HEK293 (cell line): ENCODE data around the gene RAB5IF.

Experiments
- KLF16 ChIP-seq: fragments of 450-650 bp; formaldehyde crosslinking; IDR thresholded peaks from 2 replicates; pipeline ENCODE4 v1.5.1; 2017; ENCODE audit warnings: missing biosample characterization, missing genetic modification characterization
- SP2 ChIP-seq: fragments of 450-650 bp; formaldehyde crosslinking; IDR thresholded peaks from 2 replicates; pipeline ENCODE4 v1.5.1; 2016; ENCODE audit warnings: missing biosample characterization, missing genetic modification characterization
- ZFHX2 ChIP-seq: fragments of 450-650 bp; formaldehyde crosslinking; conservative IDR thresholded peaks from 2 replicates; pipeline ENCODE4 v1.5.1; 2016; ENCODE audit warnings: missing biosample characterization, missing genetic modification characterization
- ZNF157 ChIP-seq: fragments of 450-650 bp; formaldehyde crosslinking; IDR thresholded peaks from 2 replicates; pipeline ENCODE4 v1.5.1; 2016; ENCODE audit warnings: missing biosample characterization, missing genetic modification characterization
- ZNF274 ChIP-seq, 2 experiments: fragments of 200-500 bp in 1 of 2; fragments of 450-650 bp in 1 of 2; sonication (Bioruptor generic) in 1 of 2; formaldehyde crosslinking in 1 of 2; IDR thresholded peaks; 2 replicates each; pipeline versions ENCODE4 v1.5.1 to v1.6.1; 2014 to 2016; ENCODE audit warnings: borderline replicate concordance in 1 of 2, inconsistent platforms in 1 of 2, low read length in 1 of 2, missing biosample characterization in 1 of 2, missing genetic modification characterization in 1 of 2
- ZNF510 ChIP-seq: fragments of 450-650 bp; formaldehyde crosslinking; IDR thresholded peaks from 2 replicates; pipeline ENCODE4 v1.5.1; 2018; ENCODE audit warnings: mild to moderate bottlenecking, missing genetic modification characterization, missing biosample characterization; ENCODE audit not compliant: insufficient replicate concordance
- ZNF549 ChIP-seq: fragments of 450-650 bp; IDR thresholded peaks from 2 replicates; pipeline ENCODE4 v1.5.1; 2018; ENCODE audit warnings: missing biosample characterization, missing genetic modification characterization, mild to moderate bottlenecking, inconsistent platforms, moderate library complexity
- ZSCAN23 ChIP-seq: fragments of 450-650 bp; formaldehyde crosslinking; IDR thresholded peaks from 2 replicates; pipeline ENCODE4 v1.5.1; 2016; ENCODE audit warnings: missing biosample characterization, missing genetic modification characterization
- TF ChIP-seq, protein P1 (sequence below): fragments of 450-650 bp; formaldehyde crosslinking; IDR thresholded peaks from 2 replicates; pipeline ENCODE4 v1.5.1; 2016; ENCODE audit warnings: missing biosample characterization, missing genetic modification characterization
- TF ChIP-seq, protein P2 (sequence below): fragments of 450-650 bp; formaldehyde crosslinking; IDR thresholded peaks from 2 replicates; pipeline ENCODE4 v1.5.1; 2016; ENCODE audit warnings: missing biosample characterization, missing genetic modification characterization
- TF ChIP-seq, protein P3 (sequence below): fragments of 450-650 bp; formaldehyde crosslinking; IDR thresholded peaks from 2 replicates; pipeline ENCODE4 v1.5.1; 2016; ENCODE audit warnings: missing biosample characterization, missing genetic modification characterization
- TF ChIP-seq, protein P4 (sequence below): fragments of 450-650 bp; formaldehyde crosslinking; IDR thresholded peaks from 2 replicates; pipeline ENCODE4 v1.5.1; 2016; ENCODE audit warnings: missing biosample characterization, missing genetic modification characterization
- TF ChIP-seq, protein P5 (sequence below): fragments of 450-650 bp; formaldehyde crosslinking; IDR thresholded peaks from 2 replicates; pipeline ENCODE4 v1.5.1; 2016; ENCODE audit warnings: missing biosample characterization, missing genetic modification characterization
- TF ChIP-seq, protein P6 (sequence below): fragments of 450-650 bp; formaldehyde crosslinking; IDR thresholded peaks from 2 replicates; pipeline ENCODE4 v1.5.1; 2017; ENCODE audit warnings: missing biosample characterization, missing genetic modification characterization

DNA sequence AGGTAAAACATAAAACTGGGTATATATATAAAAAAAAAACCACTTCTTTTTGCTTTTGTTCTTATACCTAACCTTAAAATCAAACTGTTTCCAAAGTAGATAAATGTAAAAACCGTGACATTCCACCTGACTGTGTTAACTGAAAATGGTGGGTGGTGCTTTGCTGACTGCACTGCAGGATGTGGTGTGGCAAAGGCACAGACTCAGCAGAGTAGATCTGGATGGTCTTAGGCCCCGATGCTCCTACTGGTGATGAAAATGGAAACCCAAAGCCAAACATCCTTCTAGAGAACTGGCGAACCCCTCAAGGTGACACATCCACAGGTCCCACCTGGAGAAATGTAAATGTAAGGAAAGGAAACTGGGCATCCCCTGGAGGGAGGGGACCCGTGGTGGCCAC, 23.3 kb upstream of the RAB5IF start:
- no peak for TF ChIP-seq ZNF274 (IDR thresholded peaks at IDR 0.05; ENCODE audit: low read length)
- no peak for TF ChIP-seq ZNF274 (tag by site-specific recombination; IDR thresholded peaks at IDR 0.05; ENCODE audit: borderline replicate concordance)
- TF ChIP-seq, protein P1, sequence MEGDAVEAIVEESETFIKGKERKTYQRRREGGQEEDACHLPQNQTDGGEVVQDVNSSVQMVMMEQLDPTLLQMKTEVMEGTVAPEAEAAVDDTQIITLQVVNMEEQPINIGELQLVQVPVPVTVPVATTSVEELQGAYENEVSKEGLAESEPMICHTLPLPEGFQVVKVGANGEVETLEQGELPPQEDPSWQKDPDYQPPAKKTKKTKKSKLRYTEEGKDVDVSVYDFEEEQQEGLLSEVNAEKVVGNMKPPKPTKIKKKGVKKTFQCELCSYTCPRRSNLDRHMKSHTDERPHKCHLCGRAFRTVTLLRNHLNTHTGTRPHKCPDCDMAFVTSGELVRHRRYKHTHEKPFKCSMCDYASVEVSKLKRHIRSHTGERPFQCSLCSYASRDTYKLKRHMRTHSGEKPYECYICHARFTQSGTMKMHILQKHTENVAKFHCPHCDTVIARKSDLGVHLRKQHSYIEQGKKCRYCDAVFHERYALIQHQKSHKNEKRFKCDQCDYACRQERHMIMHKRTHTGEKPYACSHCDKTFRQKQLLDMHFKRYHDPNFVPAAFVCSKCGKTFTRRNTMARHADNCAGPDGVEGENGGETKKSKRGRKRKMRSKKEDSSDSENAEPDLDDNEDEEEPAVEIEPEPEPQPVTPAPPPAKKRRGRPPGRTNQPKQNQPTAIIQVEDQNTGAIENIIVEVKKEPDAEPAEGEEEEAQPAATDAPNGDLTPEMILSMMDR (tag by site-specific recombination) = no peak
- TF ChIP-seq, protein P2, sequence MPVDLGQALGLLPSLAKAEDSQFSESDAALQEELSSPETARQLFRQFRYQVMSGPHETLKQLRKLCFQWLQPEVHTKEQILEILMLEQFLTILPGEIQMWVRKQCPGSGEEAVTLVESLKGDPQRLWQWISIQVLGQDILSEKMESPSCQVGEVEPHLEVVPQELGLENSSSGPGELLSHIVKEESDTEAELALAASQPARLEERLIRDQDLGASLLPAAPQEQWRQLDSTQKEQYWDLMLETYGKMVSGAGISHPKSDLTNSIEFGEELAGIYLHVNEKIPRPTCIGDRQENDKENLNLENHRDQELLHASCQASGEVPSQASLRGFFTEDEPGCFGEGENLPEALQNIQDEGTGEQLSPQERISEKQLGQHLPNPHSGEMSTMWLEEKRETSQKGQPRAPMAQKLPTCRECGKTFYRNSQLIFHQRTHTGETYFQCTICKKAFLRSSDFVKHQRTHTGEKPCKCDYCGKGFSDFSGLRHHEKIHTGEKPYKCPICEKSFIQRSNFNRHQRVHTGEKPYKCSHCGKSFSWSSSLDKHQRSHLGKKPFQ = no peak
- TF ChIP-seq ZSCAN23 (tag by site-specific recombination) = no peak
- no peak for TF ChIP-seq ZNF510
- TF ChIP-seq, protein P3, sequence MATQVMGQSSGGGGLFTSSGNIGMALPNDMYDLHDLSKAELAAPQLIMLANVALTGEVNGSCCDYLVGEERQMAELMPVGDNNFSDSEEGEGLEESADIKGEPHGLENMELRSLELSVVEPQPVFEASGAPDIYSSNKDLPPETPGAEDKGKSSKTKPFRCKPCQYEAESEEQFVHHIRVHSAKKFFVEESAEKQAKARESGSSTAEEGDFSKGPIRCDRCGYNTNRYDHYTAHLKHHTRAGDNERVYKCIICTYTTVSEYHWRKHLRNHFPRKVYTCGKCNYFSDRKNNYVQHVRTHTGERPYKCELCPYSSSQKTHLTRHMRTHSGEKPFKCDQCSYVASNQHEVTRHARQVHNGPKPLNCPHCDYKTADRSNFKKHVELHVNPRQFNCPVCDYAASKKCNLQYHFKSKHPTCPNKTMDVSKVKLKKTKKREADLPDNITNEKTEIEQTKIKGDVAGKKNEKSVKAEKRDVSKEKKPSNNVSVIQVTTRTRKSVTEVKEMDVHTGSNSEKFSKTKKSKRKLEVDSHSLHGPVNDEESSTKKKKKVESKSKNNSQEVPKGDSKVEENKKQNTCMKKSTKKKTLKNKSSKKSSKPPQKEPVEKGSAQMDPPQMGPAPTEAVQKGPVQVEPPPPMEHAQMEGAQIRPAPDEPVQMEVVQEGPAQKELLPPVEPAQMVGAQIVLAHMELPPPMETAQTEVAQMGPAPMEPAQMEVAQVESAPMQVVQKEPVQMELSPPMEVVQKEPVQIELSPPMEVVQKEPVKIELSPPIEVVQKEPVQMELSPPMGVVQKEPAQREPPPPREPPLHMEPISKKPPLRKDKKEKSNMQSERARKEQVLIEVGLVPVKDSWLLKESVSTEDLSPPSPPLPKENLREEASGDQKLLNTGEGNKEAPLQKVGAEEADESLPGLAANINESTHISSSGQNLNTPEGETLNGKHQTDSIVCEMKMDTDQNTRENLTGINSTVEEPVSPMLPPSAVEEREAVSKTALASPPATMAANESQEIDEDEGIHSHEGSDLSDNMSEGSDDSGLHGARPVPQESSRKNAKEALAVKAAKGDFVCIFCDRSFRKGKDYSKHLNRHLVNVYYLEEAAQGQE = no peak
- TF ChIP-seq SP2 (tag by site-specific recombination) = no peak
- TF ChIP-seq, protein P4, sequence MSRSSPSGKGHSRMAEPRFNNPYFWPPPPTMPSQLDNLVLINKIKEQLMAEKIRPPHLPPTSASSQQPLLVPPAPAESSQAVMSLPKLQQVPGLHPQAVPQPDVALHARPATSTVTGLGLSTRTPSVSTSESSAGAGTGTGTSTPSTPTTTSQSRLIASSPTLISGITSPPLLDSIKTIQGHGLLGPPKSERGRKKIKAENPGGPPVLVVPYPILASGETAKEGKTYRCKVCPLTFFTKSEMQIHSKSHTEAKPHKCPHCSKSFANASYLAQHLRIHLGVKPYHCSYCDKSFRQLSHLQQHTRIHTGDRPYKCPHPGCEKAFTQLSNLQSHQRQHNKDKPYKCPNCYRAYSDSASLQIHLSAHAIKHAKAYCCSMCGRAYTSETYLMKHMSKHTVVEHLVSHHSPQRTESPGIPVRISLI (tag by site-specific recombination) = no peak
- no peak for TF ChIP-seq ZNF549
- TF ChIP-seq, protein P5, sequence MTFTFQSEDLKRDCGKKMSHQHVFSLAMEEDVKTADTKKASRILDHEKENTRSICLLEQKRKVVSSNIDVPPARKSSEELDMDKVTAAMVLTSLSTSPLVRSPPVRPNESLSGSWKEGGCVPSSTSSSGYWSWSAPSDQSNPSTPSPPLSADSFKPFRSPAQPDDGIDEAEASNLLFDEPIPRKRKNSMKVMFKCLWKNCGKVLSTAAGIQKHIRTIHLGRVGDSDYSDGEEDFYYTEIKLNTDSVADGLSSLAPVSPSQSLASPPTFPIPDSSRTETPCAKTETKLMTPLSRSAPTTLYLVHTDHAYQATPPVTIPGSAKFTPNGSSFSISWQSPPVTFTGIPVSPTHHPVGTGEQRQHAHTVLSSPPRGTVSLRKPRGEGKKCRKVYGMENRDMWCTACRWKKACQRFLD = no peak
- TF ChIP-seq ZFHX2 (tag by site-specific recombination) = no peak
- no peak for TF ChIP-seq KLF16 (tag by site-specific recombination)
- TF ChIP-seq ZNF157 = no peak
- TF ChIP-seq, protein P6, sequence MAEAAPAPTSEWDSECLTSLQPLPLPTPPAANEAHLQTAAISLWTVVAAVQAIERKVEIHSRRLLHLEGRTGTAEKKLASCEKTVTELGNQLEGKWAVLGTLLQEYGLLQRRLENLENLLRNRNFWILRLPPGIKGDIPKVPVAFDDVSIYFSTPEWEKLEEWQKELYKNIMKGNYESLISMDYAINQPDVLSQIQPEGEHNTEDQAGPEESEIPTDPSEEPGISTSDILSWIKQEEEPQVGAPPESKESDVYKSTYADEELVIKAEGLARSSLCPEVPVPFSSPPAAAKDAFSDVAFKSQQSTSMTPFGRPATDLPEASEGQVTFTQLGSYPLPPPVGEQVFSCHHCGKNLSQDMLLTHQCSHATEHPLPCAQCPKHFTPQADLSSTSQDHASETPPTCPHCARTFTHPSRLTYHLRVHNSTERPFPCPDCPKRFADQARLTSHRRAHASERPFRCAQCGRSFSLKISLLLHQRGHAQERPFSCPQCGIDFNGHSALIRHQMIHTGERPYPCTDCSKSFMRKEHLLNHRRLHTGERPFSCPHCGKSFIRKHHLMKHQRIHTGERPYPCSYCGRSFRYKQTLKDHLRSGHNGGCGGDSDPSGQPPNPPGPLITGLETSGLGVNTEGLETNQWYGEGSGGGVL (tag by site-specific recombination) = no peak
